ENCODE measurements around the gene ZNF136.

GRCh38 chr19:12113121-12113520, 49.8 kb upstream of the ZNF136 start:
- TF ChIP-seq, protein P1, sequence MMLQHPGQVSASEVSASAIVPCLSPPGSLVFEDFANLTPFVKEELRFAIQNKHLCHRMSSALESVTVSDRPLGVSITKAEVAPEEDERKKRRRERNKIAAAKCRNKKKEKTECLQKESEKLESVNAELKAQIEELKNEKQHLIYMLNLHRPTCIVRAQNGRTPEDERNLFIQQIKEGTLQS (IDR thresholded peaks at IDR 0.05) = no peak
- TF ChIP-seq, protein P2, sequence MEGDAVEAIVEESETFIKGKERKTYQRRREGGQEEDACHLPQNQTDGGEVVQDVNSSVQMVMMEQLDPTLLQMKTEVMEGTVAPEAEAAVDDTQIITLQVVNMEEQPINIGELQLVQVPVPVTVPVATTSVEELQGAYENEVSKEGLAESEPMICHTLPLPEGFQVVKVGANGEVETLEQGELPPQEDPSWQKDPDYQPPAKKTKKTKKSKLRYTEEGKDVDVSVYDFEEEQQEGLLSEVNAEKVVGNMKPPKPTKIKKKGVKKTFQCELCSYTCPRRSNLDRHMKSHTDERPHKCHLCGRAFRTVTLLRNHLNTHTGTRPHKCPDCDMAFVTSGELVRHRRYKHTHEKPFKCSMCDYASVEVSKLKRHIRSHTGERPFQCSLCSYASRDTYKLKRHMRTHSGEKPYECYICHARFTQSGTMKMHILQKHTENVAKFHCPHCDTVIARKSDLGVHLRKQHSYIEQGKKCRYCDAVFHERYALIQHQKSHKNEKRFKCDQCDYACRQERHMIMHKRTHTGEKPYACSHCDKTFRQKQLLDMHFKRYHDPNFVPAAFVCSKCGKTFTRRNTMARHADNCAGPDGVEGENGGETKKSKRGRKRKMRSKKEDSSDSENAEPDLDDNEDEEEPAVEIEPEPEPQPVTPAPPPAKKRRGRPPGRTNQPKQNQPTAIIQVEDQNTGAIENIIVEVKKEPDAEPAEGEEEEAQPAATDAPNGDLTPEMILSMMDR (IDR thresholded peaks at IDR 0.05 in 2 of 3, conservative IDR thresholded peaks at IDR 0.05 in 1 of 3; ENCODE audit: borderline replicate concordance in 1 of 3, insufficient read depth in 1 of 3, low read depth in 2 of 3, low read length in 2 of 3) = no peak
- TF ChIP-seq POLR2AphosphoS5 (IDR thresholded peaks at IDR 0.05; ENCODE audit: low read depth, low read length) = no peak

Data from HCT116 (cell line).